GM19099 (cell line): ENCODE data around the gene SLC2A5.

ENCODE experiments used
- POLR2A ChIP-seq: IDR thresholded peaks from 3 replicates; pipeline ENCODE4 v1.6.1; 2011; ENCODE audit warnings: low read depth; ENCODE audit not compliant: insufficient read length; ENCODE audit errors: extremely low read depth

Gene SLC2A5

DNA sequence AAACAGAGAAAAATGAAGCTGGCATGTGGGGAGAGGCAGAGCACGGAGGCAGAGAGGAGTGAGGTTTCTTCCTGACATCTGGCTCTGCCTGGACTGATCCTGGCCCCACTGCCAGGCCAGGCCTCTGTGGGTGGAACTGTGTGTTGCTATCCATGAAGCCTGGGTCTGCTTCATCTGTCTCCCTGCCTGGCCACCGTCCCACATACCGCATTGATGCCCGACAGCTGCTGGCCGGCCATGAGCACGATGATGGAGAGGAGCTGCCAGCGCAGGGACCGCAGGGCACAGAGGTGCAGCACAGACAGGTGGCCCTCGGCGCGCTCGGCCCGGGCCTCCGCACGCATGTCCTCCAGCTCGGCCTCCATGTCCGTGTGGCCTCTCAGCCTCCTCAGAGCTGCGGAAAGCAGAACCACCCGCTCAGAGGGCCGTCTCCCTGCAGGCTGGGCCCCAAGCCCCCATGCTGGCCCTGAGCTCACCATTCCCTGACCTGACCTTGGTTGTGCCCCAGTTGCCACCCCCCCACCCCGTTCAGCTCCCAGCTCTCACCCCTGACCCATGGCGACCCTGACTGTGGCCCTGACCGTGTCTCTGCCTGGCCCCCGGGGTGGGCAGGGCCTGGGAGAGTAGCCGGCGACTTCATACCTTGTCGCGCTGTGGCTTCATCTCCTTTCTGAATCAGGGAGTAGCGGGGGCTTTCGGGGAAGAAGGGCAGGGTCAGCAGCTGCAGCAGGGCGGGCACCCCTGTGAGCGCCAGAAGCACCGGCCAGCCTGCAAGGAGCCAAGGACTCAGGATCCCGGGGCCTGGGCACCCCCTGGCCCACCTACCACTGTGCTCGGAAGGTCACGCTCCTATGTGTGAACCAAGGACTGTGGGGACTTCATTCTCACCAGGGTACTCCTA, 54.7 kb downstream of the SLC2A5 start:
- no peak for TF ChIP-seq POLR2A

DNA sequence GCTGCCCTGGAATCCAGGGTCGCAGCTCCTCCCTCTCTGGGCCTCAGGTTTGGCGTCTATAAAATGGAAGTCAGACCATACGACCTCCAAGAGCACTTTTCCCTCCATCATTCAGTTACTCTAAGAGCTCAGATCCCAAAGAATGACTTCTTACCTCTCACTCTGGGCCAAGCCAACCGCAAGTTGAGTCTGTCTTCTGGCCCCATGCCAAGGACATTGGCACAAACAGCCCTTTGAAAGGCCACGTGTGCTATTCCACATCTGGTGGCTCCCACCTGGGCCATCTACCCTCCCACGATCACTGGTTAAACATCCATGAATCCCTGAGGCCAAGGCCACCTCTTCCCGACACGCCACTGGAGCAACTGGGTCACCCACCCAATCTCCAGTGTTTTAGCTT, 55.6 kb downstream of the SLC2A5 start:
- no peak for TF ChIP-seq POLR2A

DNA sequence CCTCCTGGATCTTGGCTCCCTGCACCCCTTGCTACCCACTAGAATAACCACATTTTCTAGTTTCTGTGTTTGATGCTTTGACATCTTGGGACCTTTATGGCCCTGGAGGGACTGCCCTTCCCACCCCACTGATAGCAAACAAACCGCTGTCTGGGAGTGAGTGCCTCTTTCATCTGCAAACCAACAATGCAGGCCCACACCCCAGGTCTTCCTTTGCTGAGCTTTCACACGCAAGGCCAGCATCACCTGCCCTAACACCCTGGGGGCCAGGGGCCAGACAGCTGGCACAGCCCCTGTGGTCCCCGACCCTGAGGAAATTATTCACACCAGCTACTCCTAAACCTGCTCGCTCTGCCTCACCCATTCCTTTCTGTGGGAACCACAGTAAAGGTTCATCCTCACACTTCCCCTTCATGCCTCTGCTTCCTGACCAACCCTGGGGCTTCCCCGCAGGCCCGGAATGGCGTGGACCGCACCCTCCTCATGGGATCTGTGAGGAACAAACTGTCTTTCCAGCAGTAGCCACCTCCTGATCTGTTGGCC, 58.6 kb downstream of the SLC2A5 start:
- TF ChIP-seq POLR2A, result no peak

DNA sequence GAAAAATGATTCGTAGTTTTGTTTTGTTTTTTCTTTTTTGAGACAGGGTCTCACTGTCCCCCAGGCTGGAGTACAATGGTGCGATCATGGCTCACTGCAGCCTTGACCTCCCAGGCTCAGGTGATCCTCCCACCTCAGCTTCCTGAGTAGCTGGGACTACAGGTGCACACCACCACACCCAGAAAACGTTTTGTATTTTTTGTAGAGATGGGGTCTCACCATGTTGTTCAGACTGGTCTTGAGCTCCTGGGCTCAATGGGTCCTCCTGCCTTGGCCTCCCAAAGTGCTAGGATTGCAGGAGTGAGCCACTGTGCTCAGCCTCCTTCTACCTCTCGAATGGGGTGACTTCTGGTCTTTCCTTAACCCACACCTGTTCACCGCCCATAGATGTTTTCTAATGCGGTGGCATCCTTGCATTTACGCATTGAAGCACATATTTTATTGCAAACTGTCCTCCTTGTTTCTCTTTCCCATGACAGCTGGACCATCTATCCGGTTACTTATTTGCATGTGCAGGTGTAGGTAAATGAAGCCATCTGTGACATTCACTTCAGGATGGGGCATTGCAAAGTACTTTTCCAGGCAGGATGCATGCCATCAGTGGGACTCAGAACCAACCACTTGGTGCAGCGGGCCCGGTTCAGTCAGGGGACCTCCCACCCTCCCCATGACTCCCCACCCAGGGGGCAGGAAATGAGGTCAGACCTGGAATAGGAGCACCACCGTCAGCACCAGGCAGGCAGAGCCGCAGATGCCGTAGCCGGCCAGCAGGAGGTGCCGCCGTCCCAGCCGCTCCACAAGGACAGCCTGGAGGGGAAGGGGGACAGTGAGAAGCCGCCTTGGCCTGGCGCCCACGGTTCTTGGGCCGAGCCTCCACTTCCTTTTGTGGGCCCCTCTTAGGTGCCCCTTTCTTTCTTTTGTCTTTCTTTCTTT, 59.7 kb downstream of the SLC2A5 start:
- peak; percentile 2 for TF ChIP-seq POLR2A

DNA sequence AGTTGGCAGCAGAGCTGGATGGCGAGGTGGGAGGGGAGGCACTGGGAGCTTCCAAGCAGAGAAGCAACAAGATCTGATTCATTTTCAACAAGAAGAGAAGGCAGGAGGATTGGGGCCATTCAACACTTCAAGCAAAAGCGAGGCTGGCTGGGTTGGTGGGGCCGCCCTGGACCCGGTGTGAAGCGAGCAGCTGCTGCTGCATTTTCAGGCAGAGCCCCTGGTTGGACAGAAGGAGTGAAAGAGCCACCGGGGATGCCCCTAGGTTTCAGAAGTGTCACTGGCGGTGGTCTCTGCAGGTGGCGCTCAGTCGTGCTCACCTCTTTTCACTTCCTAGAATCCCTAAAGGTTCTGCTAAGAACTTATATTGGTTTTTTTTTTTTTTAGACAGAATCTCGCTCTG, 61.2 kb downstream of the SLC2A5 start:
- TF ChIP-seq POLR2A, result no peak

DNA sequence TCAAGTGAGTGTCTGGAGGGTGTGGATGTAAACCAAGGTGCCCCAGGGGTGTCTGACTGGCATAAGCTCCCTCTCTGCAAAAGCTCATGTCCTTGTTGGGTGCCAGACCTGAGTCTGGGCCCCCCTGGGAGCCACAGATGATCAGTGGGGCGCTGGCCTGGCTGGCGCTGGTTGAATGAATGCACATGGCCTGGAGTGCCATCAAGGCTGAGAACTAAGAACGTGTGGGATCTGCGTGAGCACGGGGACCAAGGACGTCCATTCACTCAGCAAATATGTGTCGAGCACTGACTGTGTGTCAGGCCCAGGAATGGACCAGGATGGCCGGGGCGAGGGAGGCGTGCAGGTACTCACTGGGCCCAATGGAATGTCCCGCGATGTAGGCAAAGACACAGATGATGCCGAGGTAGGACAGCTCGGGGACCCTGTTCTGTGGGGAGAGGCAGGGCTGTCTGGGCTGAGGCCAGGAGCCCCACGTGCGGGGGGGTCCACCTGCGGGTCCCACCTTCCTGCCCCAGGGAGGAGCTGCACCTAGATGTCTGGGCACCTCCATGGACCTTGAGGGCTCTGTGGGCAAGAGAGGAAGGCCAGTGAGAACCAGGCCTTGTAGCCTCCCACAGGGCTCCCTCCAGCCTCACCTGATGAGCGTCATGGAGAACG, 62.3 kb downstream of the SLC2A5 start:
- no peak for TF ChIP-seq POLR2A

DNA sequence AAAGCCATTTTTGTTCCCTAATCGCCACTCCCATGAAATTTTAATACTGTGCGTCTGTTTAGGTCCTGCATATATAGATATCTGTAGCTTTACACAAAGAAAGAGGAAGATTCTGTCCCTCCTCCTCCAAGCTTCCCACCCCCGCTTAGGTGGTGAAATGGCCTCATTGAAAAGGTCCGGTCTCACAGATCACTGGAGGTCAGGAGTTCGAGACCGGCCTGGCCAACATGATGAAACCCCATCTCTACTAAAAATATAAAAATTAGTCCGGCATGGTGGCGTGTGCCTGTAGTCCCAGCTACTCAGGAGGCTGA, 64.1 kb downstream of the SLC2A5 start:
- no peak for TF ChIP-seq POLR2A

DNA sequence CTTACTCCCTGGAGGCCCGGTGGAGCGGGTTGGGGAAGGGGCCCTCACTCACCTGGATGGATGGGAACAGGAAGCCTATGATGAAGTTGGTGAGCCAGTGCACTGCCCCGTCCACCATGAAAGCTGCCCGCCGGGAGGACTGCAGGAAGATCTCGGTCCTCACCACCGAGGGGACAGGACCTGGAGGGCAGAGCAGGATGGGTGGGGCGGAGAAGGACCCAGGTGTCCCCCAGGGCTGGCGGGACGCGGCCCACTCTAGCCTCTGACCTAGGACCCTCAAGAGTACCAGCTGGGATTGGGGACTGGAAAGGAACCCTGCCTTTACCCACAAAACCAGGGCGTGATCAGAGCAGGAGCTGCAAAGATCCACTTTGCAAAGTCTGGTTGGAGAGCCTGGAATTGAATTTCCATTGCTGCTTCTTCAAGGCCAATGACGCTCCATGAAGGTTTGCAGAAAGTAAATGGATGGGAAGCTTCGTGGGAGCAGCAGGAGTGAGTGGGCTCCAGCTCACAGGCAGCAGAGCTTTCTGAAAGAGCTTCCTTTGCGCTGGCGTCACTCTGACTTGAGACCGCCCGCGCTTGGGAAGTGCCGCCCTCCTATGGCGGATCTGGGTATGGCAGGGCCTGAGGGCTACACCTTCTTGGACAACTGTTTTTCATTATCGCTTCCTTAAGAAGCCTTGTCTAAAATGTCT, 64.6 kb downstream of the SLC2A5 start:
- no peak for TF ChIP-seq POLR2A

DNA sequence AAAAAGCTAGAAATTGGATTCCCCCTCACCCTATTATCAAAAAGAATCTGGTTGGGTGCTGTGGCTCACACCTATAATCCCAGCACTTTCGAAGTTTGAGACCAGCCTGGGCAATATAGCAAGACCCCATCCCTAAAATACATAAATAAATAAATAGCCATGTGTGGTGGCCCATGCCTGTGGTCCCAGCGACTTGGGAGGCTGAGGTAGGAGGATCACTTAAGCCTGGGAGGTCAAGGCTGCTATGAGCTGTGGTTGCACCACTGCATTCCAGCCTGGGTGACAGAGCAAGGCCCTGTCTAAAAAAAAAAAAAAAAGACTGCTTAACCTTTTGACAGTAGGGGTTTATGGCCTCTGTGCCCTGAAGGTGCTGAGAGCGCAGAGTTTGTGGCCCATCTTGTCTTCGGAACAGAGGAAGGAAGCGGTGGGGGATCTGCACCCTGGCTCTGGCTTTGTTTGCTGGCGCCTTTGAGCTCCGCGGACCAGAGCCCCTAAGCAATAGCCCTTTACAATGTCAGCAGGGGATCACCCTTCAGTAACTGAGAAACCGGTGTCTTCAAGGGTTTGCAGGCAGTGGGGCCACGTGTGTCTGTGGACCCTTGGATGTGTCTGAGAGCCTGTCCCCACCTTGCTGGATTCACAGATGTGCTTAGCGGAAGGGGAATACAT, 65.3 kb downstream of the SLC2A5 start:
- TF ChIP-seq POLR2A, result no peak

DNA sequence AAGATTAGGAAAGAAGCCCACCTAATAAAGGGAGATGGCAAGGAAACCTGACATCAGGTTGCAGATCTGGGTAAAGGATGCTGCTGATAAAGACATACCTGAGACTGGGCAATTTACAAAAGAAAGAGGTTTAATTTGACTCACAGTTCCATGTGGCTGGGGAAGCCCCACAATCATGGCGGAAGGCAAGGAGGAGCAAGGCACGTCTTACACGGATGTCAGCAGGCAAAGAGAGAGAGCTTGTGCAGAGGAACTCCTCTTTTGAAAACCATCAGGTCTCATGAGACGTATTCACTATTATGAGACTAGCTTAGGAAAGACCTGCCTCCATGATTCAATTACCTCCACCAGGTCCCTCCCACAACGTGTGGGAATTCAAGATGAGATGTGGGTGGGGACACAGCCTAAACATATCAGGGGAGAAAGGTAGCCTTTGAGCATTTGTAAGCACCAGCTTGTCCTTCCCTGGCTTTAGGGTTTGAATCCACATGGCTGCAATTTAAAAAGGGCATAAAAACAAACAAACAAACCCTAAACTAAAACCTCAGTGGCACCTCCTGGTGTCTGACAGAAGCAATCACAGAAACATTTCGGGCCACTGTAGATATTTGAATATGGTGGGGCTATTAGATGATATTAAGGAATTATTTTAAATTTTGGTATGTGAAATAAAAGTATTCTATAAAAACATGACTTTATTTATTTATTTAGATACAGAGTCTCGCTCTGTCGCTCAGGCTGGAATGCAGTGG, 76.3 kb downstream of the SLC2A5 start:
- TF ChIP-seq POLR2A, result no peak

DNA sequence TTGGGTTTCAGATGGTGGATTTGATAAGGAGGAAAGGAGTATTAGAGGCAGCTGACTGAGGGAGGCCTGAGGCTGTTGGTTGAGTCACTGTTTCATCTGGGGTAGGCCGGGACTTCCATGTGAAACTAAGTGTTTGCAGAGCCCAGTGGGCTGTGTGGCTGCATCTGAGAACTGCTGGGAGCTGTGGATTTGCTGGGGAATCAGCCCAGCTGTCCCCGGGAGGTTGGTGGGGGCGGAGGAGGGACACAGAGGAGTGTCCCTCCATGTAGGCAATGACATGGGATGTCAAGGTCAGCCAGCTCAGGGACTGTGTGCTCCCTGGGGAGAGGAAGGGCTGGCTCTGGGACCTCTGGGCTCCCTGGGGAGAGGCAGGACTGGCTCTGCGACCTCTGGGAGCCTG, 79.6 kb downstream of the SLC2A5 start:
- no peak for TF ChIP-seq POLR2A

DNA sequence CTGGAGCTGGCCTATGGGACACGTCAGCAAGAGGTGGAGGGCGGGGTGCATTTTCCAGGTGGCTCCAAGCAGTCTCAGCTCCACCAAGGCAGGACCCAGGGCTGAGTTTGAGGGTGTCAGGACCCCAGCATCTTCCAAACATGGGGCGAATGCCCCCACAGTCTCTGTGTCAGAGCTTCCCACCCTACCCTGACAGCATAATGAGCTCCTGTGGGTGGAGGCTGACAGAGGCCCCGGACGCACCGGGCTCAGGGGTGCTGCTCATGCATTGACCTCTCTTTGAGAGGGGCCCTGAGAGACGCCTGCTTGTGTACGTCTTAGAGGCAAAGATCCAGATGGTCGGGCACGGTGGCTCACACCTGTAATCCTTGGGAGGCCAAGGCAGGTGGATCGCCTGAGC, 80.4 kb downstream of the SLC2A5 start:
- no peak for TF ChIP-seq POLR2A

DNA sequence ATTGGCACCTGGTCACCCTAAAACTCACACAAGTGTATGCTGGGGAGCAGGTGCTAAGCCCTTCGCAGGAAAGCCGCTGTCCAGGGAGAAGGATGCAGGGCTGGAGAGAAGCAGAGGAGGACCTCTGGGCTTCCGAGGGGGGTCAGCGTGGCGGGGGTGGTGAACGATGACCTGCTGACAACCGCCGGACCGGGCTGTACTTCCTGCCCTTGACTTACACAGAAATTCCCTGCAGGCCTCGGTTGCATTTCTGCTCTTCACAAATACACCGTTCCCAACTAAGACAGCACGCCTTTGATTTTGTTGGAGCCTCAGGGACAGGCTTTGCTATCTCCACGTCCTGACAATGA, 80.8 kb downstream of the SLC2A5 start:
- no peak for TF ChIP-seq POLR2A

DNA sequence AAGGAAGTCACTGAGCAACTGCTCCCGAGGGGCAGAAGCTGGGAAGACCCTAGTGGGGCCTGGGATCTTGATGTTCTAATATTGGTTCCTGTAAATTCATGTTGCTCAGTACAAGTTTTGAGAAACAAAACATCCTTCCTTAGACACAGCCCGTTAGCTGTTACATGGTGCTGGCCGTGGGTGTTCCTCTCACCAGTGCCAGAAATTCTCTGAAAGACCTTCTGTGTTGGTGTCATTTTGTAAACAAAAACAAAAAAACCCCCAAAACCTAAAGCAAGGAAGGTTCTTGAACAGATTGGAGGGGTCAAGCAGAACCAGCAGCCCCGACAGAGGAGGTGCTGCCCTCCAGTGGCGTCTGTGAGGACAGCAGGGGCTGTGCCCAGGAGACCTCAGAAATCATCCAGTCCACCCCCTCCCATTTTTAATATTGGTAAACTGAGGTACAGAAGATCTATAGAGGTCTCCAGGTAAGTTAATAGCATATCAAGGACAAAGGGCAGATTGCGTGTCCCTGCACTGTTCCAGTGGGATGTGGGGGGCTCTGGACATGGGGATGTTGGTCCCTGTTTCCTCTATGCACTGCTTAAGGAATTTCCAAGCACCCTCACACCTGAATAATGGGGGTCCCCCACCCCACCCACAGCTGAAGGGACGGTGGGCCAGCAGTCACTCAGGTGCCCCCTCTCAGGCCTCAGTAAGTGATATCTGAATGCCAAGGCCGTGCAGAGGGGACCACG, 81.4 kb downstream of the SLC2A5 start:
- TF ChIP-seq POLR2A, result no peak
